HepG2 (cell line): ENCODE data around the gene EBF4. TPM values are rescaled to one million over a fixed set of nuclear protein-coding genes. Genes with fewer than 3 reads are reported as not detected.
A peak's percentile ranks its signal among the peaks of the same experiment; 100 is the strongest.

ENCODE experiments used
- ATAC-seq: fragments of 200-7000 bp; cut with Tn5 transposase; 3 replicates; pipeline ENCODE4 v1.9.1; 2020; ENCODE audit warnings: mild to moderate bottlenecking, moderate library complexity
- BruUV-seq: library from RNA; stranded (reverse); fragments of 400-500 nt; replicated peaks from 2 replicates; lab custom pipeline; 2021; lab: Mats Ljungman, UMichigan
- CTCF ChIA-PET: fragments of 300-600 bp; formaldehyde crosslinking; extraction: SDS; loops from one replicate; lab custom pipeline; 2021; ENCODE audit warnings: low total read pairs, inconsistent platforms, low intra/inter-chr PET ratio; lab: Yijun Ruan, JAX
- POLR2A ChIA-PET: fragments of 350-600 bp; sonication (Branson Sonifier 250); formaldehyde crosslinking; loops from one replicate; lab custom pipeline; 2020; ENCODE audit warnings: antibody characterized with exemption, inconsistent platforms; lab: Yijun Ruan, JAX
- DNase-seq: peaks from one replicate; pipeline ENCODE4 v3.0.0-alpha.2; 2015; ENCODE audit warnings: low spot score
- FAIRE-seq: peaks from 3 replicates; lab custom pipeline; 2011; peaks lifted over from hg19 to GRCh38; lab: Jason Lieb, UNC
- H2AFZ ChIP-seq: one replicate; pipeline ENCODE4 v1.6.1; 2011; ENCODE audit warnings: low read length, inconsistent platforms
- H3K27ac ChIP-seq: fragments of 300-600 bp; 3 replicates; pipeline ENCODE4 v1.8.0; 2011; ENCODE audit warnings: mixed run types, mild to moderate bottlenecking, mixed read lengths, low read length, inconsistent platforms; ENCODE audit not compliant: insufficient read depth; ENCODE audit errors: extremely low read length
- H3K27me3 ChIP-seq, 2 experiments: fragments of 200-600 bp in 1 of 2; 2 replicates in 1 of 2; 3 replicates in 1 of 2; pipeline versions ENCODE4 v1.6.0 to v1.8.0; 2011; ENCODE audit warnings: low read length in 2 of 2, mild to moderate bottlenecking in 2 of 2, moderate library complexity in 2 of 2, inconsistent platforms in 1 of 2; ENCODE audit not compliant: insufficient read depth in 2 of 2, control insufficient read depth in 1 of 2
- H3K36me3 ChIP-seq, 2 experiments: fragments of 200-600 bp in 1 of 2; replicated peaks in 1 of 2; 2 replicates in 1 of 2; 3 replicates in 1 of 2; pipeline versions ENCODE4 v1.5.1 to v1.8.0; 2011; ENCODE audit warnings: low read length in 2 of 2, inconsistent platforms in 1 of 2; ENCODE audit not compliant: insufficient read depth in 2 of 2, control insufficient read depth in 1 of 2
- H3K4me1 ChIP-seq: 2 replicates; pipeline ENCODE4 v1.5.1; 2012; ENCODE audit warnings: low read length, inconsistent platforms; ENCODE audit not compliant: insufficient read depth
- H3K4me2 ChIP-seq: 2 replicates; pipeline ENCODE4 v1.6.0; 2011; ENCODE audit warnings: low read depth, low read length, inconsistent platforms
- H3K4me3 ChIP-seq, 3 experiments: fragments of 200-600 bp in 1 of 3; sonication (generic), shearing (Covaris generic) in 1 of 3; replicated peaks in 1 of 3; 2 replicates each; pipeline ENCODE4 v1.5.1; 2011 to 2016; ENCODE audit warnings: low read length in 3 of 3, inconsistent platforms in 2 of 3, low read depth in 2 of 3, mild to moderate bottlenecking in 2 of 3, control low read depth in 1 of 3, mixed read lengths in 1 of 3; ENCODE audit not compliant: insufficient read depth in 1 of 3
- H3K79me2 ChIP-seq: one replicate; pipeline ENCODE4 v1.6.1; 2011; ENCODE audit warnings: low read length, inconsistent platforms; ENCODE audit not compliant: insufficient read depth
- H3K9ac ChIP-seq: 2 replicates; pipeline ENCODE4 v1.6.0; 2011; ENCODE audit warnings: mild to moderate bottlenecking, low read depth, low read length, inconsistent platforms; ENCODE audit not compliant: insufficient read depth
- H3K9me3 ChIP-seq: 2 replicates; pipeline ENCODE4 v1.5.1; 2012; ENCODE audit warnings: mild to moderate bottlenecking, low read length
- H4K20me1 ChIP-seq: 2 replicates; pipeline ENCODE4 v1.6.0; 2011; ENCODE audit warnings: inconsistent platforms, mild to moderate bottlenecking, low read length, moderate library complexity; ENCODE audit not compliant: insufficient read depth
- BRD4 ChIP-seq: sonication (generic); formaldehyde crosslinking; IDR thresholded peaks from 2 replicates; pipeline ENCODE4 v1.4.0; 2020; ENCODE audit warnings: missing genetic modification reagents
- ZBTB1 ChIP-seq: sonication (generic); formaldehyde crosslinking; IDR thresholded peaks from 2 replicates; pipeline ENCODE4 v1.4.0; 2020; ENCODE audit warnings: missing genetic modification reagents, borderline replicate concordance
- ZNF687 ChIP-seq: sonication (generic); formaldehyde crosslinking; IDR thresholded peaks from 2 replicates; pipeline ENCODE4 v1.5.1; 2020; ENCODE audit warnings: mild to moderate bottlenecking, missing genetic modification reagents, moderate library complexity
- ZNF790 ChIP-seq: sonication (generic); formaldehyde crosslinking; IDR thresholded peaks from 2 replicates; pipeline ENCODE4 v1.8.0; 2022; ENCODE audit warnings: missing genetic modification reagents, mild to moderate bottlenecking, borderline replicate concordance
- WGBS: methylation state at CpG from one replicate; pipeline ENCODE4 v1.1.6; 2017; ENCODE audit warnings: low lambda C conversion rate; 5-methylcytosine and 5-hydroxymethylcytosine counted together
- in situ Hi-C: cut with HindIII; loops from 2 replicates; pipeline ENCODE4 v1.10.0; 2017; ENCODE audit warnings: low pct_unique_long_range_greater_than_20kb; ENCODE audit not compliant: extremely low pct_ligation_motif_present
- intact Hi-C: fragments of 100-400 bp; cut with micrococcal nuclease; formaldehyde crosslinking; loops from one replicate; pipeline ENCODE4 v1.10.0; 2022; ENCODE audit not compliant: unreplicated experiment
- polyA plus RNA-seq, 8 experiments: library from polyadenylated mRNA; depleted of rRNA in 3 of 8; stranded (reverse) in 7 of 8; unstranded in 1 of 8; fragments of >200 nt; fragmentation: Illumina TruSeq in 4 of 8; extraction: Trizol in 4 of 8; gene quantifications; 2 replicates each; pipeline versions ENCODE4 v1.2.1 to v1.2.3, GENCODE V29; 2011 to 2016; ENCODE audit warnings: low read depth in 4 of 8, missing spikeins in 1 of 8, mixed read lengths in 1 of 8; ENCODE audit not compliant: insufficient read depth in 1 of 8
- total RNA-seq, 5 experiments: library from RNA; depleted of rRNA; stranded (reverse); fragments of >200 nt; fragmentation: Illumina TruSeq; extraction: Trizol; gene quantifications; 2 replicates each; pipeline ENCODE4 v1.2.3, GENCODE V29; 2016; ENCODE audit warnings: low read depth in 1 of 5

Gene EBF4
- total and polyA plus RNA-seq, 2 of the 13 experiments (the other 11 are each of a cell fraction or from before 2014, with no cell fraction given) = 0.84 to 2.2 TPM

- H3K79me2 ChIP-seq = no peaks in the 10 kb centered on the region
- no peaks in the 10 kb centered on the region for H3K36me3 ChIP-seq
- in situ Hi-C loops (no loop called here), intact Hi-C loops (no loop called here)
- ChIA-PET CTCF (no interaction called here), POLR2A (no interaction called here)
- H3K27ac ChIP-seq = no peak overlapping the region
- H3K27me3 ChIP-seq = peaks cover 22 to 80% of the 10 kb centered on the region in 2 experiments; a peak in 4 of 5 replicates
- H3K4me2 ChIP-seq = no peak overlapping the region
- BruUV-seq = no TSS peak
- no peak overlapping the region for H3K4me3 ChIP-seq
- no peak overlapping the region for H2AFZ ChIP-seq
- no peaks in the 10 kb centered on the region for H3K9me3 ChIP-seq
- H4K20me1 ChIP-seq = no peaks in the 10 kb centered on the region
- ATAC-seq (peak; percentile 7), FAIRE-seq (no peak), DNase-seq (no peak)
- no peak overlapping the region for H3K9ac ChIP-seq
- peaks cover 14% of the 10 kb centered on the region for H3K4me1 ChIP-seq
- WGBS = 14% methylated on average over 12 of the region's 12 CpGs
- TF ChIP-seq ZNF790 (no peak), ZNF687 (0 out of 2 replicates have a peak, but pooled peaks have one; percentile 20), BRD4 (CRISPR knock-in tag) (0 out of 2 replicates have a peak, but pooled peaks have one; percentile 30), ZBTB1 (no peak)
Measured at GRCh38 chr20:2707353-2708072, 14.9 kb downstream of the EBF4 start.
